Measurements from ENCODE around the gene RNU6-1.

The RNU6-1 gene

GRCh38 chr15:67825881-67826716 is 13.7 kb downstream of the RNU6-1 start:
- no peak overlapping the region for H3K4me3 ChIP-seq (ENCODE audit: low read depth, low read length)
- DNase-seq (ENCODE audit: low read depth): no peak
- TF ChIP-seq, protein P1, sequence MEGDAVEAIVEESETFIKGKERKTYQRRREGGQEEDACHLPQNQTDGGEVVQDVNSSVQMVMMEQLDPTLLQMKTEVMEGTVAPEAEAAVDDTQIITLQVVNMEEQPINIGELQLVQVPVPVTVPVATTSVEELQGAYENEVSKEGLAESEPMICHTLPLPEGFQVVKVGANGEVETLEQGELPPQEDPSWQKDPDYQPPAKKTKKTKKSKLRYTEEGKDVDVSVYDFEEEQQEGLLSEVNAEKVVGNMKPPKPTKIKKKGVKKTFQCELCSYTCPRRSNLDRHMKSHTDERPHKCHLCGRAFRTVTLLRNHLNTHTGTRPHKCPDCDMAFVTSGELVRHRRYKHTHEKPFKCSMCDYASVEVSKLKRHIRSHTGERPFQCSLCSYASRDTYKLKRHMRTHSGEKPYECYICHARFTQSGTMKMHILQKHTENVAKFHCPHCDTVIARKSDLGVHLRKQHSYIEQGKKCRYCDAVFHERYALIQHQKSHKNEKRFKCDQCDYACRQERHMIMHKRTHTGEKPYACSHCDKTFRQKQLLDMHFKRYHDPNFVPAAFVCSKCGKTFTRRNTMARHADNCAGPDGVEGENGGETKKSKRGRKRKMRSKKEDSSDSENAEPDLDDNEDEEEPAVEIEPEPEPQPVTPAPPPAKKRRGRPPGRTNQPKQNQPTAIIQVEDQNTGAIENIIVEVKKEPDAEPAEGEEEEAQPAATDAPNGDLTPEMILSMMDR (IDR thresholded peaks at IDR 0.05; ENCODE audit: low read depth, low read length, missing control alignments): no peak

- no peak for DNase-seq (ENCODE audit: low read depth)
- TF ChIP-seq, protein P1 (IDR thresholded peaks at IDR 0.05; ENCODE audit: low read depth, low read length, missing control alignments): no peak
- no peak within 1 kb of the TSS for H3K4me3 ChIP-seq (ENCODE audit: low read depth, low read length)
Measured at GRCh38 chr15:67824976-67825880, 14.6 kb downstream of the RNU6-1 start, which contains the start of gene SKOR1. SKOR1 (plus strand) TSS chr15:67825509; CDS start chr15:67825603, 94 bp downstream.

GRCh38 chr15:67824197-67824968 is 15.5 kb downstream of the RNU6-1 start:
- H3K4me3 ChIP-seq (ENCODE audit: low read depth, low read length): no peak overlapping the region
- TF ChIP-seq, protein P1 (IDR thresholded peaks at IDR 0.05; ENCODE audit: low read depth, low read length, missing control alignments): no peak
- DNase-seq (ENCODE audit: low read depth): no peak

GRCh38 chr15:67823314-67824196 is 16.3 kb downstream of the RNU6-1 start:
- DNase-seq (ENCODE audit: low read depth): no peak
- TF ChIP-seq, protein P1 (IDR thresholded peaks at IDR 0.05; ENCODE audit: low read depth, low read length, missing control alignments): no peak
- H3K4me3 ChIP-seq (ENCODE audit: low read depth, low read length): no peak overlapping the region

GRCh38 chr15:67822537-67823313 is 17.1 kb downstream of the RNU6-1 start:
- no peak for DNase-seq (ENCODE audit: low read depth)
- H3K4me3 ChIP-seq (ENCODE audit: low read depth, low read length): no peak overlapping the region
- TF ChIP-seq, protein P1 (IDR thresholded peaks at IDR 0.05; ENCODE audit: low read depth, low read length, missing control alignments): no peak

Data from GM12864 (cell line).